Adrenal gland (tissue), 12 donors: Measurements from ENCODE around the gene PARD3B. TPM values are rescaled to one million over a fixed set of nuclear protein-coding genes. Genes with fewer than 3 reads are reported as not detected.

Source experiments
- DNase-seq, 7 donors: peaks; one replicate each; pipeline ENCODE4 v3.0.0-alpha.2; 2019 to 2020
- H3K27ac ChIP-seq, 5 donors: fragments of 200-600 bp; sonication (generic) in 4 of 5; 1 replicate in 3 of 5; 2 replicates in 2 of 5; pipeline versions ENCODE4 v1.5.1 to v1.8.0; 2016 to 2020; ENCODE audit warnings: mild to moderate bottlenecking in 1 of 5
- H3K27me3 ChIP-seq: fragments of 200-600 bp; 2 replicates; pipeline ENCODE4 v1.8.0; 2021
- H3K36me3 ChIP-seq, 2 donors: fragments of 200-600 bp; replicated peaks in 1 of 2; 1 replicate in 1 of 2; 2 replicates in 1 of 2; pipeline versions ENCODE4 v1.5.1 to v1.8.0; 2018 to 2022
- H3K4me1 ChIP-seq, 2 donors: fragments of 200-600 bp; replicated peaks in 1 of 2; 1 replicate in 1 of 2; 2 replicates in 1 of 2; pipeline versions ENCODE4 v1.5.1 to v1.8.0; 2018 to 2021
- H3K4me3 ChIP-seq, 4 donors: fragments of 200-600 bp; sonication (generic) in 3 of 4; one replicate each; pipeline ENCODE4 v1.5.1; 2016 to 2018
- H3K9me3 ChIP-seq, 3 donors: fragments of 200-600 bp; sonication (generic) in 1 of 3; replicated peaks in 1 of 3; 1 replicate in 2 of 3; 2 replicates in 1 of 3; pipeline versions ENCODE4 v1.5.1 to v1.8.0; 2016 to 2021
- POLR2A ChIP-seq, 2 donors: fragments of 450-650 bp; IDR thresholded peaks; one replicate each; pipeline ENCODE4 v1.6.1; 2017; ENCODE audit warnings: antibody characterized with exemption in 2 of 2, mild to moderate bottlenecking in 2 of 2, moderate library complexity in 1 of 2
- WGBS, 4 donors: extraction: QIAGEN DNeasy Blood & Tissue Kit in 2 of 4; methylation state at CpG; one replicate each; pipeline versions ENCODE4 v1.1.5 to v1.1.7; 2013 to 2017; 5-methylcytosine and 5-hydroxymethylcytosine counted together
- intact Hi-C, 2 donors: fragments of 100-400 bp; cut with DNase I; formaldehyde crosslinking; loops; one replicate each; pipeline versions ENCODE4 v1.14.1 to v1.15.0; 2022 to 2023
- polyA plus RNA-seq, 3 donors: library from polyadenylated mRNA; stranded (reverse); fragments of 200-250 nt in 2 of 3; fragments of 350-450 nt in 1 of 3; fragmentation: Illumina TruSeq in 1 of 3; extraction: RNeasy Lipid Tissue Mini Kit (QIAGEN cat#74804) in 1 of 3; gene quantifications; one replicate each; pipeline ENCODE4 v1.2.3, GENCODE V29; 2013 to 2014
- total RNA-seq, 9 donors: library from RNA; depleted of rRNA in 4 of 9; stranded (reverse); fragments of >200 nt in 4 of 9; fragments of 120-200 nt in 1 of 9; fragmentation: NEBNext Ultra II Directional in 1 of 9; extraction: Animal tissue kit (Norgen Biotek cat#: 25700) in 1 of 9; gene quantifications; one replicate each; pipeline versions ENCODE4 v1.1.0 to v1.2.4, GENCODE V29; 2013 to 2023
- TF ChIP-seq, protein P1 (sequence below), 6 experiments: fragments of 450-650 bp in 4 of 6; fragments of 200-600 bp in 2 of 6; sonication (generic) in 1 of 6; IDR thresholded peaks; 1 replicate in 5 of 6; 2 replicates in 1 of 6; pipeline versions ENCODE4 v1.5.1 to v1.8.0; 2016 to 2021; ENCODE audit warnings: antibody characterized with exemption in 6 of 6, mild to moderate bottlenecking in 2 of 6, moderate library complexity in 1 of 6
- donor health status: healthy with polysubstance abuse.
- donor health status: Bipolar disorder and iron deficiency.
- donor health status: DM: yes; HTN: yes; CAD: no.
- donor health status: DM: no; HTN: no; CAD: no.
- donor health status: DM: no; HTN: no; CAD: no.
- donor health status: DM: yes; HTN: yes; CAD: no.

The PARD3B gene
- total and polyA plus RNA-seq, 12 donors: 1.9 to 20.4 (median 9.5) TPM

DNA sequence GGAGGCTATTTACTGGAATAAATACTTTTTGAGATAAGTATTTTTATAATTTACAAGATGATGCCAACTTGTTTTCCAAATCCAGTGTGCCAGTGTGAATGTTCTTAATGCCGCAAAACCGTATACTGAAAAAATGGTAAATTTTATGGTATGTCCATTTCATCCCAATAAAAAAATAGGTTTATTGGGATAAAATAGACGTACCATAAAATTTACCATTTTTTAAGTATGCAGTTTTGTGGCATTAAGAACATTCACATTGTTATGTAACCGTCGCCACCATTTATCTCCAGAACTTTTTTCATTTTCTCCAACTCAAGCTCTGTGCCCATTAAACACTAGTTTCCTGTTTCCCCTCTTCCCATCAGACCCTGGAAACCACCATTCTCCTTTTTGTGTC lies 167.9 kb downstream of the PARD3B start:
- no peak for DNase-seq
- Histone ChIP-seq H3K9me3 (no peaks in the 10 kb centered on the region), H3K27me3 (no peaks in the 10 kb centered on the region), H3K4me1 (no peaks in the 10 kb centered on the region), H3K4me3 (no peak overlapping the region), H3K36me3 (no peaks in the 10 kb centered on the region), H3K27ac (no peak overlapping the region)
- intact Hi-C loops: no loop called here
- TF ChIP-seq, protein P1, sequence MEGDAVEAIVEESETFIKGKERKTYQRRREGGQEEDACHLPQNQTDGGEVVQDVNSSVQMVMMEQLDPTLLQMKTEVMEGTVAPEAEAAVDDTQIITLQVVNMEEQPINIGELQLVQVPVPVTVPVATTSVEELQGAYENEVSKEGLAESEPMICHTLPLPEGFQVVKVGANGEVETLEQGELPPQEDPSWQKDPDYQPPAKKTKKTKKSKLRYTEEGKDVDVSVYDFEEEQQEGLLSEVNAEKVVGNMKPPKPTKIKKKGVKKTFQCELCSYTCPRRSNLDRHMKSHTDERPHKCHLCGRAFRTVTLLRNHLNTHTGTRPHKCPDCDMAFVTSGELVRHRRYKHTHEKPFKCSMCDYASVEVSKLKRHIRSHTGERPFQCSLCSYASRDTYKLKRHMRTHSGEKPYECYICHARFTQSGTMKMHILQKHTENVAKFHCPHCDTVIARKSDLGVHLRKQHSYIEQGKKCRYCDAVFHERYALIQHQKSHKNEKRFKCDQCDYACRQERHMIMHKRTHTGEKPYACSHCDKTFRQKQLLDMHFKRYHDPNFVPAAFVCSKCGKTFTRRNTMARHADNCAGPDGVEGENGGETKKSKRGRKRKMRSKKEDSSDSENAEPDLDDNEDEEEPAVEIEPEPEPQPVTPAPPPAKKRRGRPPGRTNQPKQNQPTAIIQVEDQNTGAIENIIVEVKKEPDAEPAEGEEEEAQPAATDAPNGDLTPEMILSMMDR (IDR thresholded peaks at IDR 0.05): no peak
- no peak for TF ChIP-seq POLR2A (IDR thresholded peaks at IDR 0.05)
- 77 to 87% (median 81%) methylated on average over 5 of the region's 5 CpGs for whole genome bisulfite sequencing, 4 donors

DNA sequence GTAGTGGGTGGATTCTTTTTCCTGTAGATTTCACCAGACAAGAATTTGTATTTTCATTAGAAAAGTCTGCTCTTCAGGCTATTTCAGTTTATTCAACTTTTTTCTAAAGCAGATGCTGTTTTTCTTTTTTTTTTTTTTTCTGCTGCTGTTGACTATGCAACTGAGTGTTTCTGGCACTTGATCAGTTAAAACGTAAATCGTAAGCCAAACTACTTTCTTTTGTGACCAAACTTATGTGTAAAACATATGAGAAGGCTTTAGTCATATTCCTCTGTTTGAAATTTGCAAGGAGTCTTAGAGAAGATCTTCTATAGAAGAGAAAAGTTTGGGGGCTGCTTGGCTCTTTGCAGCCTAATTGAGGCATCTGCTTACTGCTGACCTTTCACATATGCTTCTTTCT lies 170.1 kb downstream of the PARD3B start:
- Histone ChIP-seq H3K9me3 (no peaks in the 10 kb centered on the region), H3K36me3 (no peaks in the 10 kb centered on the region), H3K4me1 (no peaks in the 10 kb centered on the region), H3K4me3 (no peak overlapping the region), H3K27me3 (no peaks in the 10 kb centered on the region), H3K27ac (no peak overlapping the region)
- no peak for DNase-seq
- intact Hi-C loops: no loop called here
- WGBS, 4 donors: 68 to 85% (median 75%) methylated on average over 2 of the region's 2 CpGs
- TF ChIP-seq POLR2A (IDR thresholded peaks at IDR 0.05): no peak
- TF ChIP-seq, protein P1 (IDR thresholded peaks at IDR 0.05): no peak

DNA sequence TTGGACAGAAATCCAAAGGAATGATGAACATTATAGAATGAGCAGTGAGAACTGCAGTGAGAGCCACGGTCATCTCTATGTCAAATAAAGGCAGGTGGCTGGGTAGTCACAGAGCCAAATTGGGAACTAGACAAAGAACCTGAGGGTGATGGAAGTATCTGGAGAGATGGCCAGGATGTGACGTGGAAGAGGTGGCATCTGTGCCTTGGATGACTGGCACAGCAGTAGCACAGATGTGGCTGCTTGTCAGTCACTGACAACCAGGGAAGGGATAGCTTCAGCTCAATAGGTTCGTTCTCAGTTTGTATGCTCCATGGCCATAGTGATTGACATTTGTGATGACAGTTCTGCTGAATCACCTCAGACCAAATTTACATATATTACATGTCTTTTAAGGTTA lies 172.3 kb downstream of the PARD3B start:
- H3K36me3 ChIP-seq: no peaks in the 10 kb centered on the region
- 89 to 96% (median 93%) methylated on average over 3 of the region's 3 CpGs for WGBS, 4 donors
- intact Hi-C loops: no loop called here
- TF ChIP-seq, protein P1 (IDR thresholded peaks at IDR 0.05): no peak
- no peak for TF ChIP-seq POLR2A (IDR thresholded peaks at IDR 0.05)
- DNase-seq: no peak
- no peak overlapping the region for H3K27ac ChIP-seq
- no peak overlapping the region for H3K4me3 ChIP-seq
- no peaks in the 10 kb centered on the region for H3K27me3 ChIP-seq
- no peaks in the 10 kb centered on the region for H3K4me1 ChIP-seq
- no peaks in the 10 kb centered on the region for H3K9me3 ChIP-seq

DNA sequence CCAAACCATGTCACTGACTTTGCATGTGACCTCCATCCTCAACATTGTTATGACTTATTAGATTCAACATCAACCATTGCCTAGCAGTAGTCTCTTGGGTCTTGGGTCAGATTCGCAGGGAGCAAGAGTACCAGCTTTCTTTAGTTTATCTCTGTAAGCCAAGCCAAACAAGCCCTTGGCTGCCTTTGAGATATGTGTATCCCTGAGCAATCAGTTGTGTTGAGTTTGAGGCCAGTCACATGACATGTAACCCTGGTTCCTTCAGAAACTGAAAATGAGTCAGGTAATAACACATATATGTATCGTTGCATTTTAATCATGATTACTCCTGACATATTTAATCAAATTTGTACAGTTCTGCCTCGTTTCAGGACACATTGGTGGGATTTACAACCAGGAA lies 173.3 kb downstream of the PARD3B start:
- DNase-seq: no peak
- Histone ChIP-seq H3K9me3 (no peaks in the 10 kb centered on the region), H3K4me1 (no peaks in the 10 kb centered on the region), H3K4me3 (no peak overlapping the region), H3K36me3 (no peaks in the 10 kb centered on the region), H3K27me3 (no peaks in the 10 kb centered on the region), H3K27ac (no peak overlapping the region)
- no peak for TF ChIP-seq POLR2A (IDR thresholded peaks at IDR 0.05)
- TF ChIP-seq, protein P1 (IDR thresholded peaks at IDR 0.05): no peak
- WGBS, 4 donors: 84 to 91% (median 90%) methylated on average over 3 of the region's 3 CpGs
- intact Hi-C loops: no loop called here
